Muscle of leg (tissue), 11 donors: ENCODE measurements around the gene CD8B. TPM values are rescaled to one million over a fixed set of nuclear protein-coding genes. Genes with fewer than 3 reads are reported as not detected.

Experiments
- DNase-seq: peaks from one replicate; pipeline ENCODE4 v3.0.0; 2013
- H3K27ac ChIP-seq: one replicate; pipeline ENCODE4 v1.5.1; 2013; ENCODE audit warnings: mild to moderate bottlenecking, low read length, control low read depth
- H3K27me3 ChIP-seq: one replicate; pipeline ENCODE4 v1.6.1; 2013; ENCODE audit warnings: low read length; ENCODE audit not compliant: control insufficient read depth, insufficient read depth
- H3K36me3 ChIP-seq: one replicate; pipeline ENCODE4 v1.6.1; 2013; ENCODE audit warnings: low read length; ENCODE audit not compliant: control insufficient read depth, insufficient read depth
- H3K4me1 ChIP-seq: one replicate; pipeline ENCODE4 v1.6.1; 2013; ENCODE audit warnings: low read length; ENCODE audit not compliant: control insufficient read depth, insufficient read depth
- H3K4me3 ChIP-seq: one replicate; pipeline ENCODE4 v1.5.1; 2013; ENCODE audit warnings: low read length, control low read depth
- H3K9me3 ChIP-seq: replicated peaks from 2 replicates; pipeline ENCODE4 v1.6.1; 2013; ENCODE audit warnings: low read depth, low read length; ENCODE audit not compliant: control insufficient read depth
- WGBS: methylation state at CpG from one replicate; pipeline ENCODE4 v1.1.5; 2013; ENCODE audit warnings: missing lambda C conversion rate; ENCODE audit not compliant: insufficient coverage; 5-methylcytosine and 5-hydroxymethylcytosine counted together
- polyA plus RNA-seq, 8 donors: library from polyadenylated mRNA; unstranded; fragments of 120-200 nt; gene quantifications; one replicate each; pipeline versions ENCODE4 v1.2.1 to v1.2.3, GENCODE V29; 2013; ENCODE audit warnings: inconsistent platforms in 1 of 8, low replicate concordance in 1 of 8; ENCODE audit not compliant: insufficient read length in 8 of 8, insufficient read depth in 1 of 8
- total RNA-seq: library from RNA; stranded (reverse); fragments of 120-200 nt; gene quantifications from one replicate; pipeline ENCODE4 v1.2.4, GENCODE V29; 2013

The CD8B gene
- total and polyA plus RNA-seq, 9 donors = 0.19 to 1.7 (median 0.42) TPM

- Histone ChIP-seq H3K27me3 (no peaks in the 10 kb centered on the region), H3K27ac (no peak overlapping the region), H3K4me1 (no peaks in the 10 kb centered on the region), H3K4me3 (no peak overlapping the region), H3K36me3 (peaks cover 13% of the 10 kb centered on the region), H3K9me3 (no peaks in the 10 kb centered on the region)
- DNase-seq = no peak
- no CpG with 5 or more reads among the region's 4 CpGs for WGBS
Measured at GRCh38 chr2:86775338-86775737, 86.3 kb downstream of the CD8B start.

GRCh38 chr2:86774862-86775261, 86.8 kb downstream of the CD8B start:
- 85% methylated on average over 4 of the region's 5 CpGs for WGBS
- Histone ChIP-seq H3K27ac (no peak overlapping the region), H3K4me1 (no peaks in the 10 kb centered on the region), H3K4me3 (no peak overlapping the region), H3K9me3 (no peaks in the 10 kb centered on the region), H3K36me3 (peaks cover 16% of the 10 kb centered on the region), H3K27me3 (no peaks in the 10 kb centered on the region)
- DNase-seq = no peak

GRCh38 chr2:86772611-86773010, 89.1 kb downstream of the CD8B start:
- DNase-seq = no peak
- WGBS = 93% methylated on average over 3 of the region's 5 CpGs
- Histone ChIP-seq H3K27me3 (no peaks in the 10 kb centered on the region), H3K4me1 (no peaks in the 10 kb centered on the region), H3K27ac (no peak overlapping the region), H3K4me3 (no peak overlapping the region), H3K9me3 (no peaks in the 10 kb centered on the region), H3K36me3 (peaks cover 23% of the 10 kb centered on the region)

DNA sequence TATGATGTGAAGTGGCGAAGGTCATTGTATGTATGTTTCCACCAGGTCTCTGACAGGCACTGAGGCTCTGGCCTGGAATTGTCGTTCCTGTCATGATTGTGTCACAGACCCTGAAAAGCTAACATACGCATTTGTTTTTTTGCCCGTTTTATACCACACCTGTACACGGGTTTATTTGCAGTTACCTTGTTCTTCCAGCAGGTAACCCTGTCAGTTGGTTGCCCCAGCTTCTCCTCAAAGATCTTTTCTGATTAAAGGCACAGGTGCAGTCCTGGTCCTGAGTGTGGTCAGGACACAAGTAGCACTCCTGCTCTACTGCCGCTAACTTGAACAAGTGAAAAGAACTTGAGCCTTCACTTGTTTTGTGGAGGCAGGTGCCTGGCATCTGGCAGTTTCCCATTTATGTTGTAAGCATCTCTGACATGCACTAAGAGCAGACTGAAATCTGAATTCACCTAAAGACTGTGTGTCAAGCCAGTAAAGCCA, 90.8 kb downstream of the CD8B start:
- Histone ChIP-seq H3K27ac (no peak overlapping the region), H3K27me3 (no peaks in the 10 kb centered on the region), H3K36me3 (peaks cover 25% of the 10 kb centered on the region), H3K4me3 (no peak overlapping the region), H3K9me3 (no peaks in the 10 kb centered on the region), H3K4me1 (no peaks in the 10 kb centered on the region)
- DNase-seq = no peak
- 91% methylated on average over 6 of the region's 6 CpGs for WGBS

- no peak overlapping the region for H3K27ac ChIP-seq
- no peak overlapping the region for H3K4me3 ChIP-seq
- no peaks in the 10 kb centered on the region for H3K9me3 ChIP-seq
- no peaks in the 10 kb centered on the region for H3K27me3 ChIP-seq
- no peak for DNase-seq
- H3K36me3 ChIP-seq = peaks cover 25% of the 10 kb centered on the region
- no peaks in the 10 kb centered on the region for H3K4me1 ChIP-seq
- 41% methylated on average over 2 of the region's 4 CpGs for WGBS
Measured at GRCh38 chr2:86769838-86770237, 91.8 kb downstream of the CD8B start.

DNA sequence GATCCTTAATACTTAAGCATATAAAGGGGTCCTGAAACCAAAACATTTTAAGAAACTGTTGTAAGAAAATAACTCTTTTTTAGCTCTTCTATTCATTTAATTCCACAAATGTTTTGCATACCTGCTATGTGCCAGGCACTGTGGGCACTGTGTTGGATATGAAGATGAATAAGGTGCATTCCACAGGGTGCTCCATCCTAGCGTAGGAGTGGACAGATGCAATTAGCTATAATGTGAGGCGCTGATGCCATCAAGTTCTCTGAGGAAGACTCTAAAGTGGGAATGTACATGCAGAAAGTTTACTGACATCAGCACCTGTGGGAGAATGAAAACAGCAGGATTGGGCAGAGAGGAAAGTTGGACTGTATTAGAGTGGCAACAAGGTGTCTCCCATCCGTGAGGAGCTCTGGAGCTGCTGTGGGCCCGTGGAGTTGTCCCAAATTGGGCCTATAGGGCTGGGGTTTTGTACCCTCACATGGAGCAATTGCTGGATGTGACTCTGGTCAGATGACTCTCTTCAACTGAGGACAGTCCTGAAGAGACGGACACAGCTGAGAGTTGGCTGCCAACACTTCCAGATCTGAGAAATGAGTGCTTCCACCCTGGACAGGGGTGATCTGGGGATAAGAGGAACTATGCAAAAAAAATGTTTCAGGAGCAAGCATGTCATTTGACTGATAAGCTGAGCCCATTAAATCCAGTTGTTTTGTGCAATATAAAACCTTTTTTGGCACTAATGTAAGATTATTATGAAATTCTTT, 93.3 kb downstream of the CD8B start:
- DNase-seq = no peak
- Histone ChIP-seq H3K27me3 (no peaks in the 10 kb centered on the region), H3K9me3 (no peaks in the 10 kb centered on the region), H3K4me1 (no peaks in the 10 kb centered on the region), H3K27ac (no peak overlapping the region), H3K4me3 (no peak overlapping the region), H3K36me3 (peaks cover 23% of the 10 kb centered on the region)
- WGBS = 81% methylated on average over 5 of the region's 5 CpGs

Other genes with a start within 250 kb of the CD8B start
- gene RNF103, start 238.0 kb downstream of the CD8B start, total RNA-seq = 19.7 TPM
- 10 to 100 TPM; 23.3 to 35.2 (median 30.1) TPM for gene RNF103, start 238.0 kb downstream of the CD8B start, polyA plus RNA-seq
- gene RMND5A, start 141.6 kb downstream of the CD8B start, total RNA-seq = 41.3 TPM
- 10 to 100 TPM; 26.5 to 35.2 (median 31.9) TPM for gene RMND5A, start 141.6 kb downstream of the CD8B start, polyA plus RNA-seq
- 0.09 TPM for gene CD8A, start 71.0 kb downstream of the CD8B start, total RNA-seq
- under 1 TPM; 0.15 to 0.54 (median 0.21) TPM for gene CD8A, start 71.0 kb downstream of the CD8B start, polyA plus RNA-seq
- gene RGPD1, start 80.2 kb upstream of the CD8B start, total RNA-seq = 1.5 TPM
- 1 to 10 TPM in 4 of 8 donors, under 1 TPM in 4; 0.05 to 2.7 (median 0.95) TPM for gene RGPD1, start 80.2 kb upstream of the CD8B start, polyA plus RNA-seq
- gene PLGLB1, start 160.0 kb upstream of the CD8B start, total RNA-seq = 1.6 TPM
- gene PLGLB1, start 160.0 kb upstream of the CD8B start, polyA plus RNA-seq = 1 to 10 TPM in 6 of 8 donors, under 1 TPM in 2; 0.83 to 7.4 (median 3.0) TPM